Dendritic cell treated with granulocyte-macrophage colony-stimulating factor and Interleukin-4, amounts not matched to agents 40 ng/mL and 50 ng/mL, for 4 days (primary cell): Measurements from ENCODE around the gene MRPL21.

Source experiments
- H3K27ac Mint-ChIP-seq: one replicate; pipeline ENCODE4 v1.8.0; 2022; ENCODE audit warnings: mild to moderate bottlenecking, mixed read lengths
- H3K27me3 Mint-ChIP-seq: one replicate; pipeline ENCODE4 v1.8.0; 2022; ENCODE audit warnings: mild to moderate bottlenecking, mixed read lengths
- H3K36me3 Mint-ChIP-seq: one replicate; pipeline ENCODE4 v1.8.0; 2022; ENCODE audit warnings: low read depth, mixed read lengths
- H3K4me1 Mint-ChIP-seq: one replicate; pipeline ENCODE4 v1.8.0; 2022; ENCODE audit warnings: low read depth, mixed read lengths
- H3K4me3 Mint-ChIP-seq: one replicate; pipeline ENCODE4 v1.8.0; 2022; ENCODE audit warnings: mild to moderate bottlenecking, moderate library complexity, mixed read lengths
- H3K9me3 Mint-ChIP-seq: one replicate; pipeline ENCODE4 v1.8.0; 2022; ENCODE audit warnings: mixed read lengths
- intact Hi-C: fragments of 100-400 bp; cut with micrococcal nuclease; formaldehyde crosslinking; loops from one replicate; pipeline ENCODE4 v1.15.0; 2022

Gene MRPL21

GRCh38 chr11:68938816-68939582 lies 35.4 kb upstream of the MRPL21 start:
- H3K9me3 Mint-ChIP-seq = no peaks in the 10 kb centered on the region
- H3K27me3 Mint-ChIP-seq = no peaks in the 10 kb centered on the region
- no peak overlapping the region for H3K4me3 Mint-ChIP-seq
- peaks cover 79% of the 10 kb centered on the region for H3K36me3 Mint-ChIP-seq
- H3K4me1 Mint-ChIP-seq = peaks cover 55% of the 10 kb centered on the region
- intact Hi-C loops = no loop called here
- H3K27ac Mint-ChIP-seq = peak overlapping the region; percentile 40

- H3K4me1 Mint-ChIP-seq = peaks cover 45% of the 10 kb centered on the region
- peaks cover 88% of the 10 kb centered on the region for H3K36me3 Mint-ChIP-seq
- no peaks in the 10 kb centered on the region for H3K27me3 Mint-ChIP-seq
- intact Hi-C loops = no loop called here
- H3K9me3 Mint-ChIP-seq = no peaks in the 10 kb centered on the region
- peak overlapping the region; percentile 40 for H3K27ac Mint-ChIP-seq
- no peak overlapping the region for H3K4me3 Mint-ChIP-seq
Observed at GRCh38 chr11:68938088-68938487, 34.5 kb upstream of the MRPL21 start.

GRCh38 chr11:68936676-68937620 lies 33.3 kb upstream of the MRPL21 start:
- H3K36me3 Mint-ChIP-seq = peaks cover 94% of the 10 kb centered on the region
- H3K9me3 Mint-ChIP-seq = no peaks in the 10 kb centered on the region
- intact Hi-C loops = no loop called here
- H3K27ac Mint-ChIP-seq = no peak overlapping the region
- H3K4me1 Mint-ChIP-seq = peaks cover 35% of the 10 kb centered on the region
- H3K27me3 Mint-ChIP-seq = no peaks in the 10 kb centered on the region
- H3K4me3 Mint-ChIP-seq = no peak overlapping the region

- intact Hi-C loops = no loop called here
- no peaks in the 10 kb centered on the region for H3K27me3 Mint-ChIP-seq
- H3K36me3 Mint-ChIP-seq = peaks cover 97% of the 10 kb centered on the region
Observed at GRCh38 chr11:68936358-68936636, 32.7 kb upstream of the MRPL21 start.

GRCh38 chr11:68935516-68936357 lies 32.1 kb upstream of the MRPL21 start:
- H3K9me3 Mint-ChIP-seq = no peaks in the 10 kb centered on the region
- no peaks in the 10 kb centered on the region for H3K27me3 Mint-ChIP-seq
- peaks cover 99% of the 10 kb centered on the region for H3K36me3 Mint-ChIP-seq
- intact Hi-C loops = no loop called here
- no peak overlapping the region for H3K27ac Mint-ChIP-seq
- peaks cover 30% of the 10 kb centered on the region for H3K4me1 Mint-ChIP-seq
- H3K4me3 Mint-ChIP-seq = no peak overlapping the region

More at GRCh38 chr11:68936358-68936636, 32.7 kb upstream of the MRPL21 start:
- H3K4me1 Mint-ChIP-seq = peaks cover 36% of the 10 kb centered on the region
- no peak overlapping the region for H3K27ac Mint-ChIP-seq
- no peaks in the 10 kb centered on the region for H3K9me3 Mint-ChIP-seq
- H3K4me3 Mint-ChIP-seq = no peak overlapping the region

- no peaks in the 10 kb centered on the region for H3K27me3 Mint-ChIP-seq
- no peaks in the 10 kb centered on the region for H3K9me3 Mint-ChIP-seq
- intact Hi-C loops = no loop called here
- H3K27ac Mint-ChIP-seq = no peak overlapping the region
- H3K4me1 Mint-ChIP-seq = peaks cover 28% of the 10 kb centered on the region
- H3K4me3 Mint-ChIP-seq = no peak overlapping the region
- H3K36me3 Mint-ChIP-seq = peaks cover 99% of the 10 kb centered on the region
Observed at GRCh38 chr11:68935066-68935465, 31.4 kb upstream of the MRPL21 start.

GRCh38 chr11:68934666-68935065 lies 31.0 kb upstream of the MRPL21 start:
- Mint-ChIP-seq H3K27ac (no peak overlapping the region), H3K4me3 (no peak overlapping the region), H3K9me3 (no peaks in the 10 kb centered on the region), H3K36me3 (peaks cover 99% of the 10 kb centered on the region), H3K27me3 (no peaks in the 10 kb centered on the region), H3K4me1 (peaks cover 28% of the 10 kb centered on the region)
- intact Hi-C loops = no loop called here

GRCh38 chr11:68934321-68934645 lies 30.7 kb upstream of the MRPL21 start:
- Mint-ChIP-seq H3K4me1 (peaks cover 28% of the 10 kb centered on the region), H3K27me3 (no peaks in the 10 kb centered on the region), H3K9me3 (no peaks in the 10 kb centered on the region), H3K36me3 (peaks cover 99% of the 10 kb centered on the region), H3K27ac (no peak overlapping the region), H3K4me3 (no peak overlapping the region)
- intact Hi-C loops = no loop called here

- peaks cover 99% of the 10 kb centered on the region for H3K36me3 Mint-ChIP-seq
- H3K4me1 Mint-ChIP-seq = peaks cover 26% of the 10 kb centered on the region
- intact Hi-C loops = no loop called here
- no peak overlapping the region for H3K4me3 Mint-ChIP-seq
- H3K9me3 Mint-ChIP-seq = no peaks in the 10 kb centered on the region
- no peak overlapping the region for H3K27ac Mint-ChIP-seq
- H3K27me3 Mint-ChIP-seq = no peaks in the 10 kb centered on the region
Observed at GRCh38 chr11:68933605-68934320, 30.1 kb upstream of the MRPL21 start.

GRCh38 chr11:68932933-68933577 lies 29.4 kb upstream of the MRPL21 start:
- Mint-ChIP-seq H3K4me3 (no peak overlapping the region), H3K27me3 (no peaks in the 10 kb centered on the region), H3K36me3 (peaks cover 92% of the 10 kb centered on the region), H3K27ac (no peak overlapping the region), H3K4me1 (peaks cover 28% of the 10 kb centered on the region), H3K9me3 (no peaks in the 10 kb centered on the region)
- intact Hi-C loops = no loop called here

GRCh38 chr11:68932358-68932757 lies 28.7 kb upstream of the MRPL21 start:
- no peaks in the 10 kb centered on the region for H3K27me3 Mint-ChIP-seq
- H3K36me3 Mint-ChIP-seq = peaks cover 85% of the 10 kb centered on the region
- intact Hi-C loops = no loop called here
- no peak overlapping the region for H3K27ac Mint-ChIP-seq
- H3K9me3 Mint-ChIP-seq = no peaks in the 10 kb centered on the region
- no peak overlapping the region for H3K4me3 Mint-ChIP-seq
- peaks cover 35% of the 10 kb centered on the region for H3K4me1 Mint-ChIP-seq

GRCh38 chr11:68931911-68932310 lies 28.3 kb upstream of the MRPL21 start:
- H3K36me3 Mint-ChIP-seq = peaks cover 84% of the 10 kb centered on the region
- H3K9me3 Mint-ChIP-seq = no peaks in the 10 kb centered on the region
- H3K4me1 Mint-ChIP-seq = peaks cover 39% of the 10 kb centered on the region
- H3K27ac Mint-ChIP-seq = no peak overlapping the region
- no peak overlapping the region for H3K4me3 Mint-ChIP-seq
- intact Hi-C loops = no loop called here
- H3K27me3 Mint-ChIP-seq = no peaks in the 10 kb centered on the region
